Measurements from ENCODE around the gene FURIN.
"Not testable (repeated sequence)": the region's sequence is repeated elsewhere in the genome, so short reads cannot be mapped to it uniquely, and the experiment has no call there.

The FURIN gene

GRCh38 chr15:90918835-90919234 lies 50.4 kb downstream of the FURIN start:
- no peaks in the 10 kb centered on the region for H3K79me2 ChIP-seq (ENCODE audit: control insufficient read depth, low read length)
- no peak overlapping the region for H3K27ac ChIP-seq (ENCODE audit: low read depth, low read length)
- H3K4me2 ChIP-seq (ENCODE audit: low read length), result no peak overlapping the region
- no peaks in the 10 kb centered on the region for H4K20me1 ChIP-seq (ENCODE audit: control insufficient read depth, insufficient read depth, low read depth, low read length)
- peaks cover 12% of the 10 kb centered on the region for H3K4me1 ChIP-seq (ENCODE audit: control insufficient read depth, low read length)
- H3K9me2 ChIP-seq (replicated peaks; ENCODE audit: control insufficient read depth, low read length), result no peaks in the 10 kb centered on the region
- no peaks in the 10 kb centered on the region for H3K27me3 ChIP-seq (ENCODE audit: control insufficient read depth, low read length)
- H3K9me3 ChIP-seq (ENCODE audit: control insufficient read depth, insufficient read depth, low read length), result no peaks in the 10 kb centered on the region
- peaks cover 78% of the 10 kb centered on the region for H3K36me3 ChIP-seq (ENCODE audit: control insufficient read depth, low read length)
- no peaks in the 10 kb centered on the region for H3F3A ChIP-seq (ENCODE audit: control insufficient read depth, insufficient read depth)
- H3K4me3 ChIP-seq (ENCODE audit: low read length), result no peak overlapping the region
- TF ChIP-seq EZH2phosphoT487 (IDR thresholded peaks at IDR 0.05; ENCODE audit: borderline replicate concordance, low read length) (no peak), CTCF (IDR thresholded peaks at IDR 0.05; ENCODE audit: low read depth, low read length, poor library complexity, severe bottlenecking) (no peak)

DNA sequence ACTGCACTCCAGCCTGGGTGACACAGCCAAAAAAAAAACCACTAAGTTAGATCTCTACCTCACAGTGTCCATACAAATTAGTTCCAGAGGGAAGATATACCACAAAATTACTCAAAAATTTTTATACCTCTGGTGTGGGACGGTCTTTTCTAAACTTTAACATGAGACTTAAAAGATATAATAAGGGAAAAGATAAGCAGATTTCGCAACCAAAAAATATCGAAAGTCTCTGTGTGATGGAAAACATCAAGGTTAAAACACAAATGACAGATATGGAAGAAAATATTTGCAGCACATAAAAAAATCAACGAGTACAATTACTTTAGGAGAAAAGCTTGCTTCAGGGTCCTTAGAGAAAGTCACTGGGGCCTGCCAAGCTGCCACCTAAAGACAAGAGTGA lies 53.5 kb downstream of the FURIN start:
- Histone ChIP-seq H3K4me3 (ENCODE audit: low read length) (no peak overlapping the region), H3K27me3 (ENCODE audit: control insufficient read depth, low read length) (no peaks in the 10 kb centered on the region), H4K20me1 (ENCODE audit: control insufficient read depth, insufficient read depth, low read depth, low read length) (no peaks in the 10 kb centered on the region), H3K9me2 (replicated peaks; ENCODE audit: control insufficient read depth, low read length) (no peaks in the 10 kb centered on the region), H3K4me1 (ENCODE audit: control insufficient read depth, low read length) (no peaks in the 10 kb centered on the region), H3K9me3 (ENCODE audit: control insufficient read depth, insufficient read depth, low read length) (no peaks in the 10 kb centered on the region), H3F3A (ENCODE audit: control insufficient read depth, insufficient read depth) (peaks cover 9% of the 10 kb centered on the region; the same call in 1 of the 2 replicates), H3K79me2 (ENCODE audit: control insufficient read depth, low read length) (no peaks in the 10 kb centered on the region), H3K4me2 (ENCODE audit: low read length) (no peak overlapping the region), H3K36me3 (ENCODE audit: control insufficient read depth, low read length) (peaks cover 47% of the 10 kb centered on the region), H3K27ac (ENCODE audit: low read depth, low read length) (no peak overlapping the region)
- TF ChIP-seq CTCF (IDR thresholded peaks at IDR 0.05; ENCODE audit: low read depth, low read length, poor library complexity, severe bottlenecking), result no peak
- no peak for TF ChIP-seq EZH2phosphoT487 (IDR thresholded peaks at IDR 0.05; ENCODE audit: borderline replicate concordance, low read length)

GRCh38 chr15:90922712-90923322 lies 54.4 kb downstream of the FURIN start:
- not testable (repeated sequence) for H3K79me2 ChIP-seq (ENCODE audit: control insufficient read depth, low read length); H3K4me3 ChIP-seq (ENCODE audit: low read length); H3K4me2 ChIP-seq (ENCODE audit: low read length); H4K20me1 ChIP-seq (ENCODE audit: control insufficient read depth, insufficient read depth, low read depth, low read length); H3K4me1 ChIP-seq (ENCODE audit: control insufficient read depth, low read length); H3K27me3 ChIP-seq (ENCODE audit: control insufficient read depth, low read length); H3K9me2 ChIP-seq (replicated peaks; ENCODE audit: control insufficient read depth, low read length); H3F3A ChIP-seq (ENCODE audit: control insufficient read depth, insufficient read depth); H3K27ac ChIP-seq (ENCODE audit: low read depth, low read length); H3K9me3 ChIP-seq (ENCODE audit: control insufficient read depth, insufficient read depth, low read length)
- peaks cover 38% of the 10 kb centered on the region for H3K36me3 ChIP-seq (ENCODE audit: control insufficient read depth, low read length)

DNA sequence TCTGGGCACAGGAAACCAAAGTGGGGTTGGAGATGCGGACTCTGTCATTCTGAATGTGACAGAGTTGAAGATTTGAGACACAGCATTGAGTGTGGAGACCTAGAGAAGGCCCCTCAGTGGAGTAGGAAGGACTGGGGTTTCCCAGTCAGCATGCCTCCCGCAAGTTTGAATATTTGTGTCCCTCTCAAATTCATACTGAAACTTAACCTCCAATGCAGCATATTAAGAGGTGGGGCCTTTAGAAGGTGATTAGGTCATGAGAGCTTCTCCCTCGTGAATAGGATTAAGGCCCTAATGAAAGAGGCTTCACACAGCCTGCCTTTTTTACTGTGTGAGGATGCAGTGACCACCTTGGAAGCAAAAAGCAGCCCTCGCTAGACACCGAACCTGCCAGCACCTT lies 56.0 kb downstream of the FURIN start:
- H3K4me1 ChIP-seq (ENCODE audit: control insufficient read depth, low read length), result peaks cover 14% of the 10 kb centered on the region
- no peaks in the 10 kb centered on the region for H3K9me3 ChIP-seq (ENCODE audit: control insufficient read depth, insufficient read depth, low read length)
- no peaks in the 10 kb centered on the region for H4K20me1 ChIP-seq (ENCODE audit: control insufficient read depth, insufficient read depth, low read depth, low read length)
- peaks cover 25% of the 10 kb centered on the region for H3K36me3 ChIP-seq (ENCODE audit: control insufficient read depth, low read length)
- H3K27me3 ChIP-seq (ENCODE audit: control insufficient read depth, low read length), result no peaks in the 10 kb centered on the region
- no peak for TF ChIP-seq EZH2phosphoT487 (IDR thresholded peaks at IDR 0.05; ENCODE audit: borderline replicate concordance, low read length)
- TF ChIP-seq CTCF (IDR thresholded peaks at IDR 0.05; ENCODE audit: low read depth, low read length, poor library complexity, severe bottlenecking), result no peak
- no peaks in the 10 kb centered on the region for H3K9me2 ChIP-seq (replicated peaks; ENCODE audit: control insufficient read depth, low read length)
- no peak overlapping the region for H3K27ac ChIP-seq (ENCODE audit: low read depth, low read length)
- H3K79me2 ChIP-seq (ENCODE audit: control insufficient read depth, low read length), result peaks cover 8% of the 10 kb centered on the region
- H3F3A ChIP-seq (ENCODE audit: control insufficient read depth, insufficient read depth), result peaks cover 9% of the 10 kb centered on the region; the same call in 1 of the 2 replicates
- no peak overlapping the region for H3K4me2 ChIP-seq (ENCODE audit: low read length)
- no peak overlapping the region for H3K4me3 ChIP-seq (ENCODE audit: low read length)

DNA sequence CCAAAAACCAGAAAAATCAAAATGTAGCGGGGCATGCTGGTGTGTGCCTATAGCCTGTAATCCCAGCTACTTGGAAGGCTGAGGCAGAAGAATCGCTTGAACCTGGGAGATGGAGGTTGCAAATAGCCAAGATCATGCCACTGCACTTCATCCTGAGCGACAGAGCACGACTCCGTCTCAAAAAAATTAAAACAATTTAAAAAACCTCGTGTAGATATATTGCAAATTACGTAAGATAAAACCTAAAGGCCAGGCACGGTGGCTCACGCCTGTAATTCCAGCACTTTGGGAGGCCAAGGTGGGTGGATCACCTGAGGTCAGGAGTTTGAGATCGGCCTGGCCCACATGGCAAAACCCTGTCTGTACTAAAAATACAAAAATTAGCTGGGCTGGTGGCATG lies 58.4 kb downstream of the FURIN start:
- H3K4me3 ChIP-seq (ENCODE audit: low read length); H3K4me2 ChIP-seq (ENCODE audit: low read length); H3K9me2 ChIP-seq (replicated peaks; ENCODE audit: control insufficient read depth, low read length); H3K27me3 ChIP-seq (ENCODE audit: control insufficient read depth, low read length); H4K20me1 ChIP-seq (ENCODE audit: control insufficient read depth, insufficient read depth, low read depth, low read length); H3K9me3 ChIP-seq (ENCODE audit: control insufficient read depth, insufficient read depth, low read length); H3K27ac ChIP-seq (ENCODE audit: low read depth, low read length): not testable (repeated sequence)
- H3F3A ChIP-seq (ENCODE audit: control insufficient read depth, insufficient read depth), result peaks cover 22% of the 10 kb centered on the region
- peaks cover 16% of the 10 kb centered on the region for H3K36me3 ChIP-seq (ENCODE audit: control insufficient read depth, low read length)
- H3K4me1 ChIP-seq (ENCODE audit: control insufficient read depth, low read length), result peaks cover 26% of the 10 kb centered on the region
- peaks cover 25% of the 10 kb centered on the region for H3K79me2 ChIP-seq (ENCODE audit: control insufficient read depth, low read length)

DNA sequence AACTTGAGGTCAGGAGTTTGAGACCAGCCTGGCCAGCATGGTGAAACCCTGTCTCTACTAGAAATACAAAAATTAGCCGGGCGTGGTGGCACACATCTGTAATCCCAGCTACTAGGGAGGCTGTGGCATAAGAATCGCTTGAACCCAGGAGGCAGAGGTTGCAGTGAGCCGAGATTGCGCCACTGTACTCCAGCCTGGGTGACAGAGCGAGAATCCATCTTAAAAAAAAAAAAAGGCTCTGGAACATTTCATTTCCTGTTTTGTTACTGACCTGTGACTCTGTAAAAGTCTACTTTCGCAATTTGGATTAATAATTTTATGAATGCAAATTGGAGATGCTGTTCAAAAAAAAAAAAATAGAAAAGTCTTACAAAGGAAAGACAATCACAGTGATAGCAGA lies 59.7 kb downstream of the FURIN start:
- not testable (repeated sequence) for H3K9me3 ChIP-seq (ENCODE audit: control insufficient read depth, insufficient read depth, low read length); H3K9me2 ChIP-seq (replicated peaks; ENCODE audit: control insufficient read depth, low read length); H4K20me1 ChIP-seq (ENCODE audit: control insufficient read depth, insufficient read depth, low read depth, low read length); H3K27me3 ChIP-seq (ENCODE audit: control insufficient read depth, low read length)
- Histone ChIP-seq H3K79me2 (ENCODE audit: control insufficient read depth, low read length) (peaks cover 30% of the 10 kb centered on the region), H3K4me1 (ENCODE audit: control insufficient read depth, low read length) (peaks cover 33% of the 10 kb centered on the region), H3K27ac (ENCODE audit: low read depth, low read length) (0 out of 2 replicates have a peak overlapping the region, but pooled peaks have one; percentile 13), H3K36me3 (ENCODE audit: control insufficient read depth, low read length) (peaks cover 15% of the 10 kb centered on the region), H3K4me2 (ENCODE audit: low read length) (peak overlapping the region; percentile 97), H3F3A (ENCODE audit: control insufficient read depth, insufficient read depth) (peaks cover 22% of the 10 kb centered on the region), H3K4me3 (ENCODE audit: low read length) (peak overlapping the region; percentile 98; the same call in 1 of the 2 replicates)

Measured in DOHH2 (cell line).